GM19438 (cell line): Measurements from ENCODE around the gene POLRMT.
A peak's percentile ranks its signal among the peaks of the same experiment; 100 is the strongest.

Source experiments
- ATAC-seq: cut with Tn5 transposase; IDR thresholded peaks from one replicate; pipeline ENCODE4 v1.9.1; 2021; ENCODE audit warnings: low read depth; ENCODE audit not compliant: unreplicated experiment

Gene POLRMT

GRCh38 chr19:663682-664117, 30.4 kb upstream of the POLRMT start:
- no peak for ATAC-seq

DNA sequence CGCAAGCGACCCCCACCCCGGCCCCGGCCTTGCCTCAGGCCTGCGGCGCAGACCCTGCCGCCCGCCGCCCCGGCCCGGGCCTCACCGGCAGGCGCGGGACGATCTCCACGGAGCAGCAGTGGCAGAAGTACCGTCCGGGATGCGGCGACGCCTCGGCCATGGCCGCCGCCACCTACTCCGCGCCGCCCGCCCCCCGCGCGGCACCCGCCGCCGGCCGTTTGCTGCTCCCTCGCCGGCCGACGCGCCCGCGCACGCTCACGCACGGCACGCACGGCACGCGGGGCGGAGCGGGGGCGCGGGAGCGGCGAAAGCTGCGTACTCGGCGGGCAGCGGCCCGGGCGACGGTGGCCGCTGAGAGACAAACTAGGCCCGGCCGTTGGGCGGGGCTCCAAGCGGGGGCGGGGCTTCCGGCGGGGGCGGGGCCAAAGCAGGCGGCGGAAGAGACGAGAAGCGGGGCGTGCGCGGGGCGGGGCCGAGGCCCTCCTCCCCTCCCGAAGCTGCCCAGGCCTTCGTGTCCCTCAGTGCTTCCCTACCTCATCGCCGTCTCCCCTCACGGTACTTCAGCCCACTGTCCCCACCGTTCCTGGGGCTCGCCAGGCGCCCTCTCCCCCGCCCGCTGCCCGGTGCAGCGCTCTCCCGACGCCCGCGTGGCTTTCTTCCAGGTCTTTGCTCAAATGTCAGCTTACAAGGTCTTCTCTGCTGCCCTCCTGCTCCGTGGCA, 29.8 kb upstream of the POLRMT start, which contains the start of gene RNF126:
RNF126 (minus strand) TSS at position 253 of the 720 bp plus-strand sequence; CDS start at position 160, 93 bp downstream.
- ATAC-seq: peak; percentile 46

- ATAC-seq: peak; percentile 4
Measured at GRCh38 chr19:662207-662961, 29.0 kb upstream of the POLRMT start.

- ATAC-seq: no peak
Measured at GRCh38 chr19:661427-662196, 28.3 kb upstream of the POLRMT start.

GRCh38 chr19:660793-661426, 27.6 kb upstream of the POLRMT start:
- ATAC-seq: no peak

DNA sequence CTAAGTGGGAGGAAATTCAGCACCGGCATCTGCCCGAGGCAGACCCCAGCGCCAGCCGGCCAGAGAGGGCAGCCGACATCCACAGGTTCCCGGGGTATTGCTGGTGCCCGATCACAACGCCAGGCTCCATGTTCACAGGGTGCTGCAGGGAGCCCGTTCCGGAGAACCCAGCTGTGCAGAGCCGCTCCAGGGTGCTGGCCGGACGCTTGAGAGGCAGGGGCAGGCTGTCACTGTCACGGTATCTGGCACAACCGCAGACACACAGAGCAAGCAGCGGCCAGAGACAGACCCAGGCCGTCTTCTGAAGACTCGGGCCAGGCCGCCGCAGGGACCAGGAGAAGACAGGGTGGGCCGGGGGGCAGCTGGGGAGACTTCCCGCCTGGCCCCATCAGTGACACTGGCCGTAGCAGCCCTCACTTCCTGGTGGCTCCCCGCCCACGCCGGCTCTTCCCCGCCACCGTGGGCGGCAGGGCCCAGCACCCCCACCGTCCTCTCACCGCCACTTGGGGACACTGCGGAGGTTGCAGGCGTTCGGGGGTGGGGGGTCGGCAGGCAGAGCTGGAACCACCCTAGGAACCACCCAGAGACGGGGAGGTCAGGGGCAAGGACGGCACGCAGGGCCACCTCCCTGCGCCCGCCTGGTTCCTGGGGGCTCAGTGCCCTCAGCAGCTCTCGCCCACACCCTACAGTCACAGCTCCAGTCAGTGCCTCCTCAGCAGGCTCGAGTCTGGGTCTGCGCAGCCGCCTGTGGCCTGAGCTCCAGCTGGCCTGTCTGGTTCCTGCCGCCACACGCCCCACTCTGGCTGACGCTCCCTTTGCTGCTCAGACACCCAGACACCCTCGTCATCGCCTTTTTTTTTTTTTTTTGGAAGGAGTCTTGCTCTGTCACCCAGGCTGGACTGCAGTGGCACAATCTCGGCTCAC, 25.8 kb upstream of the POLRMT start:
- no peak for ATAC-seq

- no peak for ATAC-seq
Measured at GRCh38 chr19:658059-658839, 24.9 kb upstream of the POLRMT start.

DNA sequence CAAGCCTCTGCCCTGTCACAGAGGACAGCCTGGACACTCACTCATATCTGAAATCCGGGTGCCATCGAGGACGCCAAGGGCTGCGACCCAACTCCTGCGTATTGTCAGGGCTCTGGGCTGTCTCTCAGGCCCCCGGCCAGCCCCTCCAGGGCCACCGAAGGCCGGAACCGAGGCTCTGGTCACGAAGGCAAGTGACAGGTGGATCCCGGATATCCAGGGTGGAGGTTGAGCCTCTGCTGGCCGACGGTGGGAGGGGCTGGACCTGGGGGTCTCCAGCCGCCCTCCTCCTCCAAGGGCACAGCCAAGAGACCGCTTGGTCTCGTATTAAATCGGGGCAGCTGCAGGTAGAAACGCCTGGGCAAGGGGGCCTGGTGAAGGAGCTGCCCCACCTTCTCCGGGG, 24.3 kb upstream of the POLRMT start:
- ATAC-seq: no peak

- ATAC-seq: no peak
Measured at GRCh38 chr19:656751-657559, 23.6 kb upstream of the POLRMT start.

- no peak for ATAC-seq
Measured at GRCh38 chr19:655691-656090, 22.4 kb upstream of the POLRMT start.

DNA sequence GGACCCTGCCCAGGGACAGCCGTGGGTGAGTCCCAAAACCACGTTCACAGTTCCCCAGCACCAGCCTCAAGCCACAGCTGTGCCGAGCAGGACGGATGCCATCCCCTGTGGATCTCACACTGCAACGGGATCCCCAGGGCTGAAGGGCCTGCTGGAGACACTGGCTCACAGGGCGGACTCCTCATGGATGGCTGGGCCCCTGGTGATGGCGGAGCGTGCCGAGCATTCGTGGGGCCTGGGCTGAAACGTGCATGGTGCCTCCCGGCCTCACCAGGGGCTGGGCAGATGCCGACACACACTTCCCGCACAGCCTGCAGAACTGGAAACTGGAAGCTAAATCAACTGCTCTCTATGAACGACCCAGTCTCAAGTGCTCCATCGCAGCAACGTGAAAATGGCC, 20.1 kb upstream of the POLRMT start:
- ATAC-seq: no peak

GRCh38 chr19:652467-653389, 19.4 kb upstream of the POLRMT start:
- ATAC-seq: no peak

DNA sequence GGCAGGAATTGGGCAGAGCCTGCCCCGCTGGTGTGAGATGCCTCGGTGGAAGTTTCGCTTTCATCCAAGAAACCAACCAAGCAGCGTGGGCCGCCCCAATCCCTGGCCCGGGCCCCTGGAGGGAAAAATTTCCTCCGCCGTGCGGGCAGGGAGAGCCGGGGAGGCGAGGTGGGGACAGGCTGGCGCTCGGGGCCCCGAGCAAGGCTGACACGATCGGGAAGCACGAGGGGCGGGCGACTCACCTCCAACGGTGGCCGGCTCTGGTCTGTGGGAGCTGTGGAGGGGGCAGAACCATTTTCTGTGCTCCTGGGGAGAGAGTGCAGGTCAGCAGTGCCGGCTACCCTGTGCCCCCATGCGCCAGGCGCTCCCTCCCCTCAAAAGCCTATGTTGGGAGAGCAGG, 18.7 kb upstream of the POLRMT start:
- ATAC-seq: no peak

DNA sequence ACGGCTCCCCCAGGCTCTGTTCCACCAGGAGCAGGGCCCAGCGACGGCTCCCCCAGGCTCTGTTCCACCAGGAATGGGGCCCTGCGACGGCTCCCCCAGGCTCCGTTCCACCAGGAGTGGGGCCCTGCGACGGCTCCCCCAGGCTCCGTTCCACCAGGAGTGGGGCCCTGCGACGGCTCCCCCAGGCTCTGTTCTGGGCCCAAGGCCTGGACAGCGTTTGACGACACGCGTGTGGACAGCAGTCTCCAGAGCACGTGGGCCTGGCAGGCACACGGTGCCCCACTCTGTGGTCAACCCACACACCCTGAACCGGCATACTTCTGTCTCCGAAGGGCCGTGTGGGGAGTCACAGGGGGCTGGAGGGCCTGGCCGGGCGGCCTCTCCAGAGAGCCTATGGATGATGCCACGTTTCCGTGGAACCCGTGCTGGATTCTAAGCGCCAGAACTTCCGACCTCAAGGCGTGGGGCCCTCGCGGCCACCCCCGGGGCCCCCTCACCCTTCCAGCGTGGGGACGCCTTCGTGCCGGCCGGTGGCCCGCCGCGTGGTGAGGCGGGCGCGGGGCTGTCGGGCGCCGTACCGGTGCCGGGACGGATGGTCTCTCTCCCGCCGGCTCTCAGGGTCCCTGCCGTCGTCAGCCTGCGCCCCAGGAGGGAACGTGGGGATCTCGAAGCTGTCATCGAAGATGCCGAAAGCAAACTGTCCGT, 17.9 kb upstream of the POLRMT start:
- no peak for ATAC-seq

DNA sequence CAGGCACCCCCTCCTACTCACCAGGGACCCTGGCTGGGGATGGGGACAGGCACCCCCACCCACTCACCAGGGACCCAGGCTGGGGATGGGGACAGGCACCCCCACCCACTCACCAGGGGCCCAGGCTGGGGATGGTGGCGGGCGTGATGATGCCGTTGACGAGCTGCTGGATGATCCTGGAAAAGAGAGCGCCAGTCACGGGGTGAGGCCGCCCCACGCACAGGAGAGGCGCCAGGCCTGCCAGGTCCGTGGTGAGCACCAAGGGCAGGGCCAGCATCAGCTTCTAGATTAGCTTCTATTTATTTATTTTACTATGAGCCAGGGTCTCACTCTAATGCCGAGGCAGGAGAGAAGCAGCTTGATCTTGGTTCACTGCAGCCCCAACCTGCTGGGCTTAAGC, 16.8 kb upstream of the POLRMT start:
- no peak for ATAC-seq
